ENCODE data around the gene RXFP1.

DNA sequence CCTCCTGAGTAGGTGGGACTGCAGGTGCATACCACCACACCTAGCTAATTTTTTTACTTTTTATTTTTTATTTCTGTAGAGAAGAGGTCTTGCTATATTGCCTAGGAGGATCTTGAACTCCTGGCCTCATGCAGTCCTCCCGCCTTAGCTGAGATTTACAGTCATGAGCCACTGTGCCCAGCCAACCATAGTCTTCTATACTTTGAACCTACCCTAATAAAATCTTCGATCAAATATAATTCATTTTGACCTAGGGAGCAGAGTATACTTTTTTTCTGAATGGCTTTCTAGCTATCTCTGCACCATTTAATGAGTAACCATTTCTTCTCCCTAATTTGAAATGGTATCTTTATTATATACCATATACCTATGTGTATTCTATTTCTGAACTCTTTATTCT lies 157.1 kb downstream of the RXFP1 start:
- TF ChIP-seq CTCF (IDR thresholded peaks at IDR 0.05) (no peak), EP300 (IDR thresholded peaks at IDR 0.05; ENCODE audit: borderline replicate concordance in 1 of 2, low read depth in 1 of 2, low read length in 1 of 2) (no peak), YY1 (IDR thresholded peaks at IDR 0.05; ENCODE audit: low read depth) (no peak), TAF1 (IDR thresholded peaks at IDR 0.05; ENCODE audit: borderline replicate concordance, low read depth, low read length) (no peak), NFIC (IDR thresholded peaks at IDR 0.05; ENCODE audit: borderline replicate concordance) (no peak)

Measured in SK-N-SH (cell line).